H9 (cell line): ENCODE measurements around the gene IGF2BP2. TPM values are rescaled to one million over a fixed set of nuclear protein-coding genes. Genes with fewer than 3 reads are reported as not detected.

Experiments used
- DNase-seq: peaks from one replicate; pipeline ENCODE4 v3.0.0-alpha.2; 2017
- H2AFZ ChIP-seq: one replicate; pipeline ENCODE4 v1.6.1; 2013; ENCODE audit warnings: mild to moderate bottlenecking, low read length, control low read depth, moderate library complexity
- H2AK5ac ChIP-seq: 2 replicates; pipeline ENCODE4 v1.6.1; 2013; ENCODE audit warnings: low read length, control low read depth, mixed read lengths; ENCODE audit not compliant: insufficient read length
- H2BK120ac ChIP-seq: one replicate; pipeline ENCODE4 v1.6.1; 2013; ENCODE audit warnings: low read depth, mild to moderate bottlenecking, low read length, control low read depth, inconsistent platforms; ENCODE audit not compliant: poor library complexity, severe bottlenecking
- H2BK12ac ChIP-seq: 2 replicates; pipeline ENCODE4 v1.6.1; 2013; ENCODE audit warnings: low read length, control low read depth, mixed read lengths, low read depth; ENCODE audit not compliant: insufficient read length
- H2BK15ac ChIP-seq: 2 replicates; pipeline ENCODE4 v1.6.1; 2013; ENCODE audit warnings: low read depth, low read length, control low read depth
- H2BK20ac ChIP-seq: one replicate; pipeline ENCODE4 v1.6.1; 2013; ENCODE audit warnings: low read depth, mild to moderate bottlenecking, low read length, control low read depth, inconsistent platforms; ENCODE audit not compliant: poor library complexity, severe bottlenecking
- H2BK5ac ChIP-seq: 2 replicates; pipeline ENCODE4 v1.6.1; 2013; ENCODE audit warnings: low read length, control low read depth, mixed read lengths; ENCODE audit not compliant: insufficient read length
- H3K14ac ChIP-seq: 2 replicates; pipeline ENCODE4 v1.6.1; 2013; ENCODE audit warnings: low read length, control low read depth; ENCODE audit not compliant: insufficient read depth
- H3K18ac ChIP-seq: 2 replicates; pipeline ENCODE4 v1.6.1; 2013; ENCODE audit warnings: low read depth, mild to moderate bottlenecking, mixed read lengths, low read length, control low read depth; ENCODE audit not compliant: insufficient read length
- H3K23ac ChIP-seq: 2 replicates; pipeline ENCODE4 v1.6.1; 2013; ENCODE audit warnings: low read length, control low read depth, mixed read lengths, low read depth; ENCODE audit not compliant: insufficient read length
- H3K23me2 ChIP-seq: 2 replicates; pipeline ENCODE4 v1.6.1; 2013; ENCODE audit warnings: low read depth, mild to moderate bottlenecking, mixed read lengths, low read length, control low read depth; ENCODE audit not compliant: insufficient read length, poor library complexity, severe bottlenecking
- H3K27ac ChIP-seq: 2 replicates; pipeline ENCODE4 v1.5.1; 2013; ENCODE audit warnings: low read length, control low read depth, mixed read lengths, low read depth; ENCODE audit not compliant: insufficient read length
- H3K27me3 ChIP-seq: 2 replicates; pipeline ENCODE4 v1.6.1; 2013; ENCODE audit warnings: low read length, control low read depth, inconsistent platforms; ENCODE audit not compliant: insufficient read depth
- H3K4ac ChIP-seq: 2 replicates; pipeline ENCODE4 v1.6.1; 2013; ENCODE audit warnings: low read depth, mild to moderate bottlenecking, control low read depth, inconsistent platforms, low read length, moderate library complexity
- H3K4me1 ChIP-seq: 2 replicates; pipeline ENCODE4 v1.6.1; 2013; ENCODE audit warnings: low read length, control low read depth, inconsistent platforms; ENCODE audit not compliant: insufficient read depth
- H3K4me2 ChIP-seq: 2 replicates; pipeline ENCODE4 v1.6.1; 2013; ENCODE audit warnings: low read length, control low read depth, mixed read lengths; ENCODE audit not compliant: insufficient read length, insufficient read depth
- H3K56ac ChIP-seq: 2 replicates; pipeline ENCODE4 v1.6.1; 2013; ENCODE audit warnings: low read depth, mild to moderate bottlenecking, mixed read lengths, low read length, control low read depth; ENCODE audit not compliant: insufficient read length
- H3K79me1 ChIP-seq: 2 replicates; pipeline ENCODE4 v1.6.1; 2013; ENCODE audit warnings: low read depth, mild to moderate bottlenecking, moderate library complexity, low read length, control low read depth, inconsistent platforms; ENCODE audit not compliant: insufficient read depth, poor library complexity, severe bottlenecking
- H3K79me2 ChIP-seq: 2 replicates; pipeline ENCODE4 v1.6.1; 2013; ENCODE audit warnings: low read length, control low read depth, inconsistent platforms; ENCODE audit not compliant: insufficient read depth
- H3K9ac ChIP-seq: 2 replicates; pipeline ENCODE4 v1.6.1; 2013; ENCODE audit warnings: low read length, control low read depth, mixed read lengths; ENCODE audit not compliant: insufficient read length; ENCODE audit errors: extremely low read depth
- H3K9me3 ChIP-seq: one replicate; pipeline ENCODE4 v1.6.1; 2013; ENCODE audit warnings: low read depth, low read length, inconsistent platforms; ENCODE audit not compliant: control insufficient read depth
- H3T11ph ChIP-seq: one replicate; pipeline ENCODE4 v1.6.1; 2013; ENCODE audit warnings: mild to moderate bottlenecking, low read length, control low read depth, inconsistent platforms
- H4K20me1 ChIP-seq: one replicate; pipeline ENCODE4 v1.6.1; 2013; ENCODE audit not compliant: control insufficient read depth, insufficient read length, insufficient read depth
- H4K5ac ChIP-seq: 2 replicates; pipeline ENCODE4 v1.6.1; 2013; ENCODE audit warnings: low read depth, mild to moderate bottlenecking, mixed read lengths, low read length, control low read depth; ENCODE audit not compliant: insufficient read length
- H4K8ac ChIP-seq: replicated peaks from 2 replicates; pipeline ENCODE4 v1.6.1; 2013; ENCODE audit warnings: low read length, control low read depth, mixed read lengths, low read depth; ENCODE audit not compliant: insufficient read length
- H4K91ac ChIP-seq: 2 replicates; pipeline ENCODE4 v1.6.1; 2013; ENCODE audit warnings: low read depth, mild to moderate bottlenecking, moderate library complexity, mixed read lengths, low read length, control low read depth; ENCODE audit not compliant: insufficient read length
- H3K27ac Mint-ChIP-seq, 3 experiments: 2 replicates in 2 of 3; 3 replicates in 1 of 3; pipeline ENCODE4 v1.8.0; 2020 to 2021; ENCODE audit warnings: mixed read lengths in 3 of 3, mild to moderate bottlenecking in 1 of 3, moderate library complexity in 1 of 3
- H3K27me3 Mint-ChIP-seq: 2 replicates; pipeline ENCODE4 v1.8.0; 2021; ENCODE audit warnings: low read depth, mild to moderate bottlenecking, moderate library complexity, mixed read lengths
- H3K36me3 Mint-ChIP-seq, 3 experiments: 2 replicates in 2 of 3; 3 replicates in 1 of 3; pipeline ENCODE4 v1.8.0; 2020 to 2021; ENCODE audit warnings: low read depth in 3 of 3, mixed read lengths in 3 of 3; ENCODE audit not compliant: insufficient read depth in 1 of 3
- H3K4me1 Mint-ChIP-seq, 2 experiments: 2 replicates each; pipeline ENCODE4 v1.8.0; 2020; ENCODE audit warnings: mixed read lengths in 2 of 2
- H3K4me3 Mint-ChIP-seq, 2 experiments: 2 replicates in 1 of 2; 3 replicates in 1 of 2; pipeline ENCODE4 v1.8.0; 2020 to 2021; ENCODE audit warnings: mild to moderate bottlenecking in 2 of 2, mixed read lengths in 2 of 2, moderate library complexity in 1 of 2
- H3K9me3 Mint-ChIP-seq, 2 experiments: 2 replicates in 1 of 2; 3 replicates in 1 of 2; pipeline ENCODE4 v1.8.0; 2020; ENCODE audit warnings: mild to moderate bottlenecking in 2 of 2, mixed read lengths in 2 of 2, moderate library complexity in 1 of 2
- WGBS: extraction: QIAGEN DNeasy Blood & Tissue Kit; methylation state at CpG from one replicate; pipeline ENCODE4 v1.1.7; 2013; ENCODE audit warnings: missing lambda C conversion rate, low lambda C conversion rate, mixed read lengths; ENCODE audit not compliant: insufficient read length; ENCODE audit errors: extremely low coverage; 5-methylcytosine and 5-hydroxymethylcytosine counted together
- total RNA-seq: library from RNA; stranded (reverse); gene quantifications from 2 replicates; pipeline ENCODE4 v1.2.1, GENCODE V29; 2021
- TF ChIP-seq, protein P1 (sequence below): fragments of 200-600 bp; sonication (generic); conservative IDR thresholded peaks from 3 replicates; pipeline ENCODE4 v1.8.0; 2021; ENCODE audit warnings: antibody characterized with exemption, mild to moderate bottlenecking

IGF2BP2 gene
- total RNA-seq, 1 experiment from 2014 or later: 130 TPM

DNA sequence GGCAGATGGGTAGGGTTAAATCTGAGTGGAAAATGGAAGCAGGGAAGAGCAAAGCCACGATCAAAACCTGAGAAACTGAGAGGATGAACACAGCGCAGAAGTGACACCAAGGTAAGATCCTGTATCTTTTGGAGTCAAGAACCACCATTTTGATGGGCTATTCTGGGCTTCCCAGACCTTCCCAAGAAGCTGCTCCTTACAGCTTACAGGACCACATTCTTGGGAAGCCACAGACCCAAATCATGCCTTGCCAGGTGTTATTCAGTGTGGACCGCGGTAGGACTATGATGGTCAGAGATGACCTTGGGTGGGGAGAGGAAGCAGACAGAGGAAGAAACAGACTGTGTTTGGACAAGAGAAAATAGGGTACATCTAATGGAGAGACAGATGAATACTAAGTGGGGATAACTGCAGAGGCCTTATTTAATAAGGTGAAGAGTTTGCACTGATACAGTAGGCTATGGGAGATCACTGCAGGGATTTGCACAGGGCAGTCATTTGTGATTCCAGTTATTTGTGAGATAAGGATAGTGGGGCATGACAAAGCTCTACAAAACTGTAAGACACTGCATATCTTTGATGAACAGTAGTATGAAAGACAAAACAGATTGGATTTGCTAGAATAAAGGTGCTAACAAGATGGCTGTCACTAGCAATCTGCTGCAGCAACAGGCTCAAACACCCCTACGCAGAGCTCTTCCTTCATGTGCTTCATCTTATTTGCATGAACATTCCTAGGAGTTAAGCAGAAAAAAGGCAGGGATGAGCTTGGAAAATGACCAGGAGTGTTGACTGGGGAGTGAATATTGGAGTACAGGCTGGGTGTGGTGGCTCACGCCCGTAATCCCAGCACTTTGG, 105.9 kb downstream of the IGF2BP2 start:
- H3K4ac ChIP-seq: no peak overlapping the region
- no peak overlapping the region for H3K56ac ChIP-seq
- no peak overlapping the region for H3K27ac ChIP-seq
- Mint-ChIP-seq H3K9me3 (no peaks in the 10 kb centered on the region), H3K4me1 (peaks cover 66% of the 10 kb centered on the region in 2 experiments), H3K27me3 (no peaks in the 10 kb centered on the region), H3K36me3 (peaks cover 0 to 3% (median 1%) of the 10 kb centered on the region in 3 experiments; a peak in 2 of 7 replicates), H3K27ac (peak overlapping the region; percentile 12 to 91 (median 18); a peak in 4 of 7 replicates), H3K4me3 (no peak overlapping the region; a peak in 1 of 5 replicates)
- no peaks in the 10 kb centered on the region for H4K20me1 ChIP-seq
- H3K79me2 ChIP-seq: peaks cover 21% of the 10 kb centered on the region; the same call in 1 of the 2 replicates
- no peak overlapping the region for H4K91ac ChIP-seq
- H4K5ac ChIP-seq: no peak overlapping the region
- no peaks in the 10 kb centered on the region for H3K27me3 ChIP-seq
- peaks cover 4% of the 10 kb centered on the region for H3K79me1 ChIP-seq
- no peak overlapping the region for H3K14ac ChIP-seq
- no peak overlapping the region for H2AK5ac ChIP-seq
- H2BK12ac ChIP-seq: no peak overlapping the region
- H2AFZ ChIP-seq: no peak overlapping the region
- H3K4me2 ChIP-seq: no peak overlapping the region
- no peak overlapping the region for H4K8ac ChIP-seq
- no peak overlapping the region for H3K18ac ChIP-seq
- H3K4me1 ChIP-seq: peaks cover 32% of the 10 kb centered on the region
- DNase-seq: no peak
- H2BK120ac ChIP-seq: no peak overlapping the region
- H2BK20ac ChIP-seq: no peak overlapping the region
- TF ChIP-seq, protein P1, sequence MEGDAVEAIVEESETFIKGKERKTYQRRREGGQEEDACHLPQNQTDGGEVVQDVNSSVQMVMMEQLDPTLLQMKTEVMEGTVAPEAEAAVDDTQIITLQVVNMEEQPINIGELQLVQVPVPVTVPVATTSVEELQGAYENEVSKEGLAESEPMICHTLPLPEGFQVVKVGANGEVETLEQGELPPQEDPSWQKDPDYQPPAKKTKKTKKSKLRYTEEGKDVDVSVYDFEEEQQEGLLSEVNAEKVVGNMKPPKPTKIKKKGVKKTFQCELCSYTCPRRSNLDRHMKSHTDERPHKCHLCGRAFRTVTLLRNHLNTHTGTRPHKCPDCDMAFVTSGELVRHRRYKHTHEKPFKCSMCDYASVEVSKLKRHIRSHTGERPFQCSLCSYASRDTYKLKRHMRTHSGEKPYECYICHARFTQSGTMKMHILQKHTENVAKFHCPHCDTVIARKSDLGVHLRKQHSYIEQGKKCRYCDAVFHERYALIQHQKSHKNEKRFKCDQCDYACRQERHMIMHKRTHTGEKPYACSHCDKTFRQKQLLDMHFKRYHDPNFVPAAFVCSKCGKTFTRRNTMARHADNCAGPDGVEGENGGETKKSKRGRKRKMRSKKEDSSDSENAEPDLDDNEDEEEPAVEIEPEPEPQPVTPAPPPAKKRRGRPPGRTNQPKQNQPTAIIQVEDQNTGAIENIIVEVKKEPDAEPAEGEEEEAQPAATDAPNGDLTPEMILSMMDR: no peak
- H3T11ph ChIP-seq: no peak overlapping the region
- no CpG with 5 or more reads among the region's 7 CpGs for WGBS
- H3K9ac ChIP-seq: no peak overlapping the region
- H3K23ac ChIP-seq: no peak overlapping the region
- no peaks in the 10 kb centered on the region for H3K9me3 ChIP-seq
- no peaks in the 10 kb centered on the region for H3K23me2 ChIP-seq
- H2BK5ac ChIP-seq: no peak overlapping the region
- H2BK15ac ChIP-seq: no peak overlapping the region
